Measurements from ENCODE around the gene OR10A2. TPM values are rescaled to one million over a fixed set of nuclear protein-coding genes. Genes with fewer than 3 reads are reported as not detected.
"Not testable (repeated sequence)": the region's sequence is repeated elsewhere in the genome, so short reads cannot be mapped to it uniquely, and the experiment has no call there.

Gene OR10A2
- total and polyA plus RNA-seq, 4 donors: not detected

GRCh38 chr11:6875761-6876160 is 12.9 kb downstream of the OR10A2 start:
- Histone ChIP-seq H3K9me3 (ENCODE audit: control insufficient read depth in 4 of 4, insufficient read depth in 3 of 4, low read length in 3 of 4) (peaks cover 0 to 8% (median 0%) of the 10 kb centered on the region in 4 donors), H3K27ac (ENCODE audit: low read depth in 1 of 2, low read length in 1 of 2) (no peak overlapping the region), H3K27me3 (ENCODE audit: control insufficient read depth in 3 of 3, insufficient read depth in 3 of 3, low read length in 2 of 3) (no peaks in the 10 kb centered on the region), H3K4me1 (ENCODE audit: control insufficient read depth in 5 of 5, insufficient read depth in 5 of 5, low read length in 5 of 5) (no peaks in the 10 kb centered on the region), H3K4me3 (no peak overlapping the region), H3K36me3 (ENCODE audit: control insufficient read depth in 4 of 4, insufficient read depth in 4 of 4, low read length in 4 of 4) (no peaks in the 10 kb centered on the region), H3K9ac (ENCODE audit: insufficient read depth in 1 of 2, low read length in 2 of 2) (no peak overlapping the region)
- 84 to 89% methylated on average over 2 of the region's 2 CpGs for whole genome bisulfite sequencing, 2 donors
- no peak for TF ChIP-seq CTCF (IDR thresholded peaks at IDR 0.05; ENCODE audit: control extremely low read depth, extremely low read depth)
- DNase-seq (no peak), ATAC-seq (ENCODE audit: insufficient read depth, low FRiP score) (no peak)

GRCh38 chr11:6876325-6876724 is 13.5 kb downstream of the OR10A2 start, which contains the start of gene OR10A4:
OR10A4 (plus strand) TSS chr11:6876625; CDS start chr11:6876648, 23 bp downstream.
- H3K9ac ChIP-seq (ENCODE audit: insufficient read depth in 1 of 2, low read length in 2 of 2): no peak within 1 kb of the TSS
- no peak within 1 kb of the TSS for H3K4me3 ChIP-seq
- ATAC-seq (ENCODE audit: insufficient read depth, low FRiP score) (no peak), DNase-seq (no peak)
- 88% methylated on average over 1 of the region's 1 CpG for WGBS, 2 donors
- no peak within 1 kb of the TSS for H3K27ac ChIP-seq (ENCODE audit: low read depth in 1 of 2, low read length in 1 of 2)
- TF ChIP-seq CTCF (IDR thresholded peaks at IDR 0.05; ENCODE audit: control extremely low read depth, extremely low read depth): no peak
- no peaks in the 10 kb centered on the region for H3K36me3 ChIP-seq (ENCODE audit: control insufficient read depth in 4 of 4, insufficient read depth in 4 of 4, low read length in 4 of 4)
- H3K4me1 ChIP-seq (ENCODE audit: control insufficient read depth in 5 of 5, insufficient read depth in 5 of 5, low read length in 5 of 5): no peaks in the 10 kb centered on the region
- H3K9me3 ChIP-seq (ENCODE audit: control insufficient read depth in 4 of 4, insufficient read depth in 3 of 4, low read length in 3 of 4): peaks cover 0 to 8% (median 0%) of the 10 kb centered on the region in 4 donors
- no peaks in the 10 kb centered on the region for H3K27me3 ChIP-seq (ENCODE audit: control insufficient read depth in 3 of 3, insufficient read depth in 3 of 3, low read length in 2 of 3)

GRCh38 chr11:6876914-6877313 is 14.1 kb downstream of the OR10A2 start:
- DNase-seq (no peak), ATAC-seq (ENCODE audit: insufficient read depth, low FRiP score) (no peak)
- TF ChIP-seq CTCF (IDR thresholded peaks at IDR 0.05; ENCODE audit: control extremely low read depth, extremely low read depth): no peak
- no peak overlapping the region for H3K9ac ChIP-seq (ENCODE audit: insufficient read depth in 1 of 2, low read length in 2 of 2)
- no peaks in the 10 kb centered on the region for H3K4me1 ChIP-seq (ENCODE audit: control insufficient read depth in 5 of 5, insufficient read depth in 5 of 5, low read length in 5 of 5)
- no peaks in the 10 kb centered on the region for H3K27me3 ChIP-seq (ENCODE audit: control insufficient read depth in 3 of 3, insufficient read depth in 3 of 3, low read length in 2 of 3)
- H3K9me3 ChIP-seq (ENCODE audit: control insufficient read depth in 4 of 4, insufficient read depth in 3 of 4, low read length in 3 of 4): peaks cover 0 to 8% (median 0%) of the 10 kb centered on the region in 4 donors
- no peak overlapping the region for H3K27ac ChIP-seq (ENCODE audit: low read depth in 1 of 2, low read length in 1 of 2)
- H3K4me3 ChIP-seq: no peak overlapping the region
- 86 to 91% methylated on average over 3 of the region's 3 CpGs for WGBS, 2 donors
- no peaks in the 10 kb centered on the region for H3K36me3 ChIP-seq (ENCODE audit: control insufficient read depth in 4 of 4, insufficient read depth in 4 of 4, low read length in 4 of 4)

- DNase-seq (no peak), ATAC-seq (ENCODE audit: insufficient read depth, low FRiP score) (no peak)
- Histone ChIP-seq H3K9ac (ENCODE audit: insufficient read depth in 1 of 2, low read length in 2 of 2) (no peak overlapping the region), H3K27me3 (ENCODE audit: control insufficient read depth in 3 of 3, insufficient read depth in 3 of 3, low read length in 2 of 3) (no peaks in the 10 kb centered on the region), H3K4me3 (no peak overlapping the region), H3K9me3 (ENCODE audit: control insufficient read depth in 4 of 4, insufficient read depth in 3 of 4, low read length in 3 of 4) (no peaks in the 10 kb centered on the region), H3K4me1 (ENCODE audit: control insufficient read depth in 5 of 5, insufficient read depth in 5 of 5, low read length in 5 of 5) (no peaks in the 10 kb centered on the region), H3K36me3 (ENCODE audit: control insufficient read depth in 4 of 4, insufficient read depth in 4 of 4, low read length in 4 of 4) (no peaks in the 10 kb centered on the region), H3K27ac (ENCODE audit: low read depth in 1 of 2, low read length in 1 of 2) (no peak overlapping the region)
- no peak for TF ChIP-seq CTCF (IDR thresholded peaks at IDR 0.05; ENCODE audit: control extremely low read depth, extremely low read depth)
Measured at GRCh38 chr11:6882751-6883150, 19.9 kb downstream of the OR10A2 start.

GRCh38 chr11:6887711-6888110 is 24.9 kb downstream of the OR10A2 start:
- ATAC-seq (ENCODE audit: insufficient read depth, low FRiP score): not testable (repeated sequence)
- 93 to 94% methylated on average over 5 of the region's 5 CpGs for WGBS, 2 donors

More at GRCh38 chr11:6887711-6888110, 24.9 kb downstream of the OR10A2 start:
- H3K9me3 ChIP-seq (ENCODE audit: control insufficient read depth in 4 of 4, insufficient read depth in 3 of 4, low read length in 3 of 4); H3K27ac ChIP-seq (ENCODE audit: low read depth in 1 of 2, low read length in 1 of 2); H3K4me1 ChIP-seq (ENCODE audit: control insufficient read depth in 5 of 5, insufficient read depth in 5 of 5, low read length in 5 of 5); H3K9ac ChIP-seq (ENCODE audit: insufficient read depth in 1 of 2, low read length in 2 of 2); H3K4me3 ChIP-seq; H3K27me3 ChIP-seq (ENCODE audit: control insufficient read depth in 3 of 3, insufficient read depth in 3 of 3, low read length in 2 of 3); DNase-seq; H3K36me3 ChIP-seq (ENCODE audit: control insufficient read depth in 4 of 4, insufficient read depth in 4 of 4, low read length in 4 of 4): not testable (repeated sequence)
